ENCODE results near the gene SLC9A9. TPM values are rescaled to one million over a fixed set of nuclear protein-coding genes. Genes with fewer than 3 reads are reported as not detected.
A peak's percentile ranks its signal among the peaks of the same experiment; 100 is the strongest.

Gene SLC9A9
- total and polyA plus RNA-seq, 12 donors, result 1.3 to 8.4 (median 3.0) TPM

DNA sequence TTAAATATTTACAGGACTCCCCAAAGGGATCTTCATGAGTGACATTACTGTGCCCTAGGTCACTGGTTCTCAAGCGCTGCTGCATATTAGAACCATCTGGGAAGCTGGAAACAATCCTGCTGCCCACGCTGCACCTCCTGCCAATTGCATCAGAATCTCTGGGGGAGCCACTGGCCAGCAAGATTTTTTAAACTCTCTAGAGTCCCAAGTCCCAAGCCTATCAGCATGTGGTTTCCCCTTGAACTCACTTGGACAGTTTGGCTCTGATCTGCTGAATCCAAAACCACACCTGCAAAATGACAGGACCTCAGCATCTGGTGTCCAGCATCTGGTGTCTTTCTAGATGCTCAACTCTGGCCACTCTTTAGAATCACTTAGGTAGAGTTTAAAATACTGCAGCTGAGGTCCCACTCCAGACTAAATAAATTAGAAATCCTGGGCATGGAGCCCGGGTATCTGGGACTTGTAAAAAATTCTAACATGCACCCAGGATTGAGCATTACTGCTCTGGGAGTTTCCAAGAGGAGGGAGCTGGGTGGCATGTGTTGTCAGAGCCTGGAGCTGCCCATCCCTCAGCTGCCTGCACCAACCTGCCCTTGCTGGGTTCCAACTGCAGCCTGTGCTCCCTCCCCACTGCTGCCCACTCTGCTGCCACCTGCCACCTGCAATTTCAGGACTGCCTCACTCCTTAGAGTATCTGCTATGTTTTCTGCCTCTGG lies 311.3 kb downstream of the SLC9A9 start:
- Histone ChIP-seq H3K27ac (peak overlapping the region in 2 of 10 donors; percentile 33 to 46), H3K4me3 (no peak overlapping the region), H3K4me1 (peaks cover 0 to 28% (median 9%) of the 10 kb centered on the region in 9 donors), H3K36me3 (no peaks in the 10 kb centered on the region), H3K27me3 (no peaks in the 10 kb centered on the region), H3K9me3 (no peaks in the 10 kb centered on the region)
- 71% methylated on average over 3 of the region's 3 CpGs for WGBS, 2 donors
- ATAC-seq, result peak; percentile 44 to 84 (median 72)
- intact Hi-C loops (cut with DNase I), result no loop called here
- TF ChIP-seq, protein P1, sequence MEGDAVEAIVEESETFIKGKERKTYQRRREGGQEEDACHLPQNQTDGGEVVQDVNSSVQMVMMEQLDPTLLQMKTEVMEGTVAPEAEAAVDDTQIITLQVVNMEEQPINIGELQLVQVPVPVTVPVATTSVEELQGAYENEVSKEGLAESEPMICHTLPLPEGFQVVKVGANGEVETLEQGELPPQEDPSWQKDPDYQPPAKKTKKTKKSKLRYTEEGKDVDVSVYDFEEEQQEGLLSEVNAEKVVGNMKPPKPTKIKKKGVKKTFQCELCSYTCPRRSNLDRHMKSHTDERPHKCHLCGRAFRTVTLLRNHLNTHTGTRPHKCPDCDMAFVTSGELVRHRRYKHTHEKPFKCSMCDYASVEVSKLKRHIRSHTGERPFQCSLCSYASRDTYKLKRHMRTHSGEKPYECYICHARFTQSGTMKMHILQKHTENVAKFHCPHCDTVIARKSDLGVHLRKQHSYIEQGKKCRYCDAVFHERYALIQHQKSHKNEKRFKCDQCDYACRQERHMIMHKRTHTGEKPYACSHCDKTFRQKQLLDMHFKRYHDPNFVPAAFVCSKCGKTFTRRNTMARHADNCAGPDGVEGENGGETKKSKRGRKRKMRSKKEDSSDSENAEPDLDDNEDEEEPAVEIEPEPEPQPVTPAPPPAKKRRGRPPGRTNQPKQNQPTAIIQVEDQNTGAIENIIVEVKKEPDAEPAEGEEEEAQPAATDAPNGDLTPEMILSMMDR (IDR thresholded peaks at IDR 0.05), result no peak
- DNase-seq, result peak; percentile 16 to 50

DNA sequence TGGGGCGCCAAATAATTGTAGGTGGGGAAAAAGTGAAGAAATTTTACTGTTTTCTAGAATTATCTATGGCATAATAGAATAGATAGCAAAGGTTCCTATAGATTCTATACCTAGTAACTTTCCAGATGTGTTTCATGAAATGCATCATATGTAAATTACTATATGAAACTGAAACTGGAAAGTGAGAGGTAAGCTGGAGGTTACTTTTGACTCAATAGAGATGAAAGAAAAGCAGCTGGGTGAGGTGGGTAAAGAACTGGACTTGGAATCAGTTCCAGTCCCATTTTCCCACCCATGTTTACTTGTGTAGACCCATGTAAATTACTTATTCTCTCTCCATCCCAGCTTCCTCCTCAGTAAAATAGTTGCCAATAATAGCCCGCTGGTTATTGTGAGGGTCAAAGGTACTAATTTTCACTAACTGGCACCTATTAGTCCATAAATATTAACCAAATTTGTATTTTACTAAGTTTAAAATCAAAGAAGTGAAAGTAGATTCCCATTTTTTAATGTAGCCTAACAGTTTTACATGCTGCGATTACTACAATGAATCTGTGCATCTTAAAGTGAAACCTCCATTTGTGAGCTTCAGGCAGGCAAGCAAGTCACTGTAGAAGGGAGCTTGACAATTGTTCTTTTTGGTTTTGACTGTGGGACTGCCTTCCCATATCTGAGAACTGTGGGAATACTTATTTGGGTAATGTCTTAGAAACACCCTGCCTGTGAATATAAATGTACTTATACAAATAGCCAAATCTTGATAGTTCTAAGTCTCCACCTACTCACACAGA lies 312.1 kb downstream of the SLC9A9 start:
- 74 to 80% methylated on average over 3 of the region's 3 CpGs for WGBS, 2 donors
- TF ChIP-seq, protein P1 (IDR thresholded peaks at IDR 0.05), result no peak
- no peaks in the 10 kb centered on the region for H3K27me3 ChIP-seq
- H3K4me3 ChIP-seq, result no peak overlapping the region
- peaks cover 0 to 28% (median 9%) of the 10 kb centered on the region in 9 donors for H3K4me1 ChIP-seq
- no peaks in the 10 kb centered on the region for H3K9me3 ChIP-seq
- peak overlapping the region in 2 of 10 donors; percentile 15 to 33 for H3K27ac ChIP-seq
- intact Hi-C loops (cut with DNase I), result no loop called here
- DNase-seq (no peak), ATAC-seq (peak in 3 of 8 donors; percentile 12 to 29 (median 13))
- H3K36me3 ChIP-seq, result no peaks in the 10 kb centered on the region

DNA sequence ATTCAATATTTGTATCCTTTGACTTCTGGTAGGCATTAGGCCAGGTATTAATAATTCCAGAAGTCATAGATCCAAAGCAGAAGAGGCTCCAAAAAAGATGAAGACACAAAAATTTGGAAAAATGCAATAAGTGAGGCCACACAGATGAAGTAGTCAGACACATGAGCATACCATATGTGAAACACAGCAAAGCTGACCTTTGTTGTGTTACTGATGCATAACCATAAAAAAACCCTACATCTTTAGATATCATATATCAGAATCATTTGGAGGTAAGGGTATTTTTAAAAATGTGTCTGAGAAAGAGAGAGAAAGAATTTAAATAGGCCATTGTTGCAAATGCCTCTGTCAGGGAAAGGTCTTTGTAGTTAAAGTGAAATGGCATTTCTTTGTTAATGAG lies 314.9 kb downstream of the SLC9A9 start:
- Histone ChIP-seq H3K36me3 (no peaks in the 10 kb centered on the region), H3K9me3 (no peaks in the 10 kb centered on the region), H3K27me3 (no peaks in the 10 kb centered on the region), H3K4me3 (no peak overlapping the region), H3K27ac (no peak overlapping the region), H3K4me1 (peaks cover 0 to 34% (median 9%) of the 10 kb centered on the region in 9 donors)
- intact Hi-C loops (cut with DNase I), result no loop called here
- no peak for DNase-seq
- TF ChIP-seq, protein P1 (IDR thresholded peaks at IDR 0.05), result no peak
- no peak for ATAC-seq

- H3K4me3 ChIP-seq, result no peak overlapping the region
- no peaks in the 10 kb centered on the region for H3K9me3 ChIP-seq
- no peak for DNase-seq
- TF ChIP-seq, protein P1 (IDR thresholded peaks at IDR 0.05), result no peak
- WGBS, 2 donors, result 88 to 90% methylated on average over 1 of the region's 1 CpG
- intact Hi-C loops (cut with DNase I), result no loop called here
- no peaks in the 10 kb centered on the region for H3K36me3 ChIP-seq
- H3K27ac ChIP-seq, result no peak overlapping the region
- H3K27me3 ChIP-seq, result no peaks in the 10 kb centered on the region
- no peak for ATAC-seq
- peaks cover 0 to 30% (median 9%) of the 10 kb centered on the region in 9 donors for H3K4me1 ChIP-seq
These were observed 316.2 kb downstream of the SLC9A9 start for GRCh38 chr3:143532091-143532490.

Data from heart right ventricle (tissue), 16 donors.